ENCODE data around the gene SLCO2A1.

Gene SLCO2A1

GRCh38 chr3:133998691-133999241 lies 31.0 kb downstream of the SLCO2A1 start:
- no peak for DNase-seq

GRCh38 chr3:133997871-133998635 lies 31.7 kb downstream of the SLCO2A1 start:
- no peak for DNase-seq

- DNase-seq, result no peak
These were observed 32.7 kb downstream of the SLCO2A1 start for GRCh38 chr3:133996996-133997395.

GRCh38 chr3:133996251-133996661 lies 33.5 kb downstream of the SLCO2A1 start:
- no peak for DNase-seq

- DNase-seq, result no peak
These were observed 34.5 kb downstream of the SLCO2A1 start for GRCh38 chr3:133995264-133995663.

GRCh38 chr3:133994166-133994890 lies 35.4 kb downstream of the SLCO2A1 start:
- DNase-seq, result no peak

GRCh38 chr3:133992951-133993620 lies 36.6 kb downstream of the SLCO2A1 start:
- no peak for DNase-seq

GRCh38 chr3:133992381-133992780 lies 37.3 kb downstream of the SLCO2A1 start:
- no peak for DNase-seq

- no peak for DNase-seq
These were observed 38.1 kb downstream of the SLCO2A1 start for GRCh38 chr3:133991637-133992036.

- DNase-seq, result no peak
These were observed 38.5 kb downstream of the SLCO2A1 start for GRCh38 chr3:133991209-133991608.

- DNase-seq, result no peak
These were observed 39.6 kb downstream of the SLCO2A1 start for GRCh38 chr3:133989936-133990702.

- no peak for DNase-seq
These were observed 41.0 kb downstream of the SLCO2A1 start for GRCh38 chr3:133988631-133989161.

GRCh38 chr3:133987948-133988484 lies 41.7 kb downstream of the SLCO2A1 start:
- no peak for DNase-seq

- no peak for DNase-seq
These were observed 42.6 kb downstream of the SLCO2A1 start for GRCh38 chr3:133987136-133987535.

- DNase-seq, result no peak
These were observed 43.4 kb downstream of the SLCO2A1 start for GRCh38 chr3:133986311-133986710.

GRCh38 chr3:133984975-133985374 lies 44.8 kb downstream of the SLCO2A1 start:
- DNase-seq, result no peak

GRCh38 chr3:133983576-133984560 lies 45.9 kb downstream of the SLCO2A1 start:
- DNase-seq, result no peak

GRCh38 chr3:133983126-133983525 lies 46.6 kb downstream of the SLCO2A1 start:
- DNase-seq, result no peak

- DNase-seq, result no peak
These were observed 49.2 kb downstream of the SLCO2A1 start for GRCh38 chr3:133980550-133980949.

- no peak for DNase-seq
These were observed 49.7 kb downstream of the SLCO2A1 start for GRCh38 chr3:133980035-133980434.

- no peak for DNase-seq
These were observed 50.2 kb downstream of the SLCO2A1 start for GRCh38 chr3:133979553-133979952.

All from NK-92 treated with Interleukin-12 subunit alpha and Interleukin-12 subunit beta, amount 100 ng/mL, for 24 hours (cell line).